HEK293 (cell line): ENCODE results near the gene NSL1.
"Not testable (repeated sequence)": the region's sequence is repeated elsewhere in the genome, so short reads cannot be mapped to it uniquely, and the experiment has no call there.

Experiments used
- CTCF ChIA-PET: fragments of 350-600 bp; formaldehyde crosslinking; extraction: SDS; loops from one replicate; lab custom pipeline; 2021; ENCODE audit warnings: antibody characterized with exemption; lab: Yijun Ruan, JAX
- POLR2A ChIA-PET: fragments of 300-600 bp; formaldehyde crosslinking; extraction: SDS; loops from one replicate; lab custom pipeline; 2020; ENCODE audit warnings: antibody characterized with exemption, inconsistent platforms; lab: Yijun Ruan, JAX
- H3K27ac ChIP-seq: fragments of 200-500 bp; sonication (Bioruptor generic); 2 replicates; pipeline ENCODE4 v1.5.1; 2014; ENCODE audit warnings: low read depth, low read length, control low read depth, inconsistent platforms; ENCODE audit errors: extremely low read depth
- H3K36me3 ChIP-seq, 2 experiments: fragments of 200-500 bp in 1 of 2; sonication (Bioruptor generic) in 1 of 2; 1 replicate in 1 of 2; 2 replicates in 1 of 2; pipeline ENCODE4 v1.5.1; 2014 to 2017; ENCODE audit warnings: inconsistent platforms in 2 of 2, low read length in 2 of 2; ENCODE audit not compliant: control insufficient read depth in 2 of 2, insufficient read depth in 1 of 2
- H3K4me1 ChIP-seq: fragments of 200-500 bp; sonication (Bioruptor generic); 2 replicates; pipeline ENCODE4 v1.5.1; 2014; ENCODE audit warnings: mild to moderate bottlenecking, low read length, inconsistent platforms; ENCODE audit not compliant: control insufficient read depth, insufficient read depth
- H3K4me3 ChIP-seq: 2 replicates; pipeline ENCODE4 v1.5.1; 2011; ENCODE audit warnings: low read depth, mild to moderate bottlenecking, control low read depth, low read length, moderate library complexity
- H3K9me3 ChIP-seq: fragments of 200-500 bp; sonication (Bioruptor generic); 2 replicates; pipeline ENCODE4 v1.5.1; 2014; ENCODE audit warnings: low read depth, low read length, inconsistent platforms; ENCODE audit not compliant: control insufficient read depth, insufficient read depth
- TCF7L2 ChIP-seq: IDR thresholded peaks from 2 replicates; pipeline ENCODE4 v1.6.1; 2011; ENCODE audit warnings: low read depth, mild to moderate bottlenecking, inconsistent platforms, low read length, moderate library complexity, borderline replicate concordance
- TRIM28 ChIP-seq: IDR thresholded peaks from 2 replicates; pipeline ENCODE4 v1.6.1; 2011; ENCODE audit warnings: low read length, control low read depth, borderline replicate concordance
- YY2 ChIP-seq: fragments of 450-650 bp; formaldehyde crosslinking; IDR thresholded peaks from 2 replicates; pipeline ENCODE4 v1.5.1; 2016; ENCODE audit warnings: missing biosample characterization, missing genetic modification characterization
- ZBTB20 ChIP-seq: fragments of 450-650 bp; formaldehyde crosslinking; IDR thresholded peaks from 2 replicates; pipeline ENCODE4 v1.5.1; 2016; ENCODE audit warnings: missing biosample characterization, missing genetic modification characterization
- ZBTB26 ChIP-seq: fragments of 450-650 bp; formaldehyde crosslinking; optimal IDR thresholded peaks from 2 replicates; pipeline ENCODE3; 2016; ENCODE audit warnings: missing biosample characterization, mild to moderate bottlenecking, missing genetic modification characterization
- ZIC2 ChIP-seq: fragments of 450-650 bp; formaldehyde crosslinking; IDR thresholded peaks from 2 replicates; pipeline ENCODE4 v1.5.1; 2016; ENCODE audit warnings: missing biosample characterization, missing genetic modification characterization
- ZNF155 ChIP-seq: fragments of 450-650 bp; formaldehyde crosslinking; IDR thresholded peaks from 2 replicates; pipeline ENCODE4 v1.5.1; 2016; ENCODE audit warnings: missing biosample characterization, missing genetic modification characterization
- ZNF175 ChIP-seq: fragments of 450-650 bp; formaldehyde crosslinking; IDR thresholded peaks from 2 replicates; pipeline ENCODE4 v1.5.1; 2016; ENCODE audit warnings: missing biosample characterization, missing genetic modification characterization
- ZNF2 ChIP-seq: fragments of 450-650 bp; formaldehyde crosslinking; IDR thresholded peaks from 2 replicates; pipeline ENCODE4 v1.5.1; 2016; ENCODE audit warnings: missing biosample characterization, missing genetic modification characterization
- ZNF311 ChIP-seq: fragments of 450-650 bp; formaldehyde crosslinking; IDR thresholded peaks from 2 replicates; pipeline ENCODE4 v1.5.1; 2017; ENCODE audit warnings: missing biosample characterization, missing genetic modification characterization, borderline replicate concordance
- ZNF404 ChIP-seq: fragments of 450-650 bp; formaldehyde crosslinking; IDR thresholded peaks from 2 replicates; pipeline ENCODE4 v1.5.1; 2017; ENCODE audit warnings: missing biosample characterization, missing genetic modification characterization
- ZNF501 ChIP-seq: fragments of 450-650 bp; formaldehyde crosslinking; IDR thresholded peaks from 2 replicates; pipeline ENCODE4 v1.5.1; 2016; ENCODE audit warnings: missing biosample characterization, missing genetic modification characterization
- ZNF544 ChIP-seq: fragments of 450-650 bp; formaldehyde crosslinking; IDR thresholded peaks from 2 replicates; pipeline ENCODE4 v1.5.0; 2017; ENCODE audit warnings: missing biosample characterization, missing genetic modification characterization
- ZNF692 ChIP-seq: fragments of 450-650 bp; formaldehyde crosslinking; IDR thresholded peaks from 2 replicates; pipeline ENCODE4 v1.5.1; 2016; ENCODE audit warnings: missing biosample characterization, missing genetic modification characterization
- ZNF704 ChIP-seq: fragments of 450-650 bp; formaldehyde crosslinking; IDR thresholded peaks from 2 replicates; pipeline ENCODE4 v1.5.1; 2016; ENCODE audit warnings: missing biosample characterization, missing genetic modification characterization
- ZNF707 ChIP-seq: fragments of 450-650 bp; formaldehyde crosslinking; IDR thresholded peaks from 2 replicates; pipeline ENCODE4 v1.5.1; 2016; ENCODE audit warnings: missing biosample characterization, missing genetic modification characterization
- ZNF747 ChIP-seq: fragments of 450-650 bp; formaldehyde crosslinking; IDR thresholded peaks from 2 replicates; pipeline ENCODE4 v1.5.1; 2016; ENCODE audit warnings: missing biosample characterization, missing genetic modification characterization

The NSL1 gene

GRCh38 chr1:212731630-212732029, 59.9 kb downstream of the NSL1 start:
- H3K4me3 ChIP-seq, result no peak overlapping the region
- ChIA-PET CTCF (interaction anchor here (0.7 to 1.8 kb wide), 4 partner anchors 19 to 276 kb away, joined by 3 to 10 read pairs (median 4); no protein-coding TSS in a partner anchor), POLR2A (no interaction called here)
- H3K36me3 ChIP-seq, result peaks cover 0 to 5% of the 10 kb centered on the region in 2 experiments; a peak in 1 of 3 replicates
- H3K27ac ChIP-seq, result no peak overlapping the region
- TF ChIP-seq ZNF707 (tag by site-specific recombination), result no peak
- TF ChIP-seq ZNF704 (tag by site-specific recombination), result no peak
- TF ChIP-seq ZNF175 (tag by site-specific recombination), result no peak
- H3K4me1 ChIP-seq, result no peaks in the 10 kb centered on the region
- H3K9me3 ChIP-seq, result no peaks in the 10 kb centered on the region

- no peaks in the 10 kb centered on the region for H3K4me1 ChIP-seq
- no peak overlapping the region for H3K27ac ChIP-seq
- TF ChIP-seq ZIC2 (no peak), ZNF747 (tag by site-specific recombination) (no peak), ZBTB26 (tag by site-specific recombination) (no peak), ZNF2 (tag by site-specific recombination) (no peak), ZNF404 (tag by site-specific recombination) (no peak), ZNF155 (tag by site-specific recombination) (no peak), YY2 (tag by site-specific recombination) (no peak), ZNF501 (no peak), TCF7L2 (no peak)
- no peak overlapping the region for H3K4me3 ChIP-seq
- peaks cover 0 to 2% of the 10 kb centered on the region in 2 experiments; a peak in 1 of 3 replicates for H3K36me3 ChIP-seq
- POLR2A ChIA-PET, result interaction anchor here (1.6 kb wide), 1 partner anchor 120 kb away, joined by 3 read pairs; the partner anchor contains the start of gene ATF3
- no peaks in the 10 kb centered on the region for H3K9me3 ChIP-seq
- CTCF ChIA-PET, result interaction anchor here (1.0 to 1.9 kb wide), 2 partner anchors 21 to 266 kb away, joined by 3 to 6 read pairs; no protein-coding TSS in a partner anchor
Measured at GRCh38 chr1:212728606-212729005, 63.0 kb downstream of the NSL1 start.

GRCh38 chr1:212727386-212728181, 64.0 kb downstream of the NSL1 start:
- CTCF ChIA-PET, result interaction anchor here (0.7 to 0.9 kb wide), 4 partner anchors 22 to 393 kb away, joined by 3 to 4 read pairs (median 3); no protein-coding TSS in a partner anchor
- no peak overlapping the region for H3K27ac ChIP-seq
- no peaks in the 10 kb centered on the region for H3K4me1 ChIP-seq
- no peak overlapping the region for H3K4me3 ChIP-seq
- no peaks in the 10 kb centered on the region for H3K9me3 ChIP-seq
- POLR2A ChIA-PET, result interaction anchor here (1.6 kb wide), 1 partner anchor 119 kb away, joined by 3 read pairs; the partner anchor contains the start of gene ATF3
- TF ChIP-seq TRIM28 (no peak), ZNF311 (tag by site-specific recombination) (no peak), ZNF544 (tag by site-specific recombination) (no peak), ZBTB20 (tag by site-specific recombination) (no peak), ZNF692 (no peak)
- H3K36me3 ChIP-seq, result peaks cover 0 to 2% of the 10 kb centered on the region in 2 experiments; a peak in 1 of 3 replicates

- POLR2A ChIA-PET, H3K4me1 ChIP-seq: not testable (repeated sequence)
- CTCF ChIA-PET, result interaction anchor here (1.4 kb wide), 1 partner anchor 25 kb away, joined by 4 read pairs; no protein-coding TSS in a partner anchor
Measured at GRCh38 chr1:212724679-212725078, 66.9 kb downstream of the NSL1 start.

More at GRCh38 chr1:212724679-212725078, 66.9 kb downstream of the NSL1 start:
- not testable (repeated sequence) for H3K27ac ChIP-seq, H3K9me3 ChIP-seq, H3K4me3 ChIP-seq, H3K36me3 ChIP-seq
